ENCODE results near the gene CDH23.

CDH23 gene

DNA sequence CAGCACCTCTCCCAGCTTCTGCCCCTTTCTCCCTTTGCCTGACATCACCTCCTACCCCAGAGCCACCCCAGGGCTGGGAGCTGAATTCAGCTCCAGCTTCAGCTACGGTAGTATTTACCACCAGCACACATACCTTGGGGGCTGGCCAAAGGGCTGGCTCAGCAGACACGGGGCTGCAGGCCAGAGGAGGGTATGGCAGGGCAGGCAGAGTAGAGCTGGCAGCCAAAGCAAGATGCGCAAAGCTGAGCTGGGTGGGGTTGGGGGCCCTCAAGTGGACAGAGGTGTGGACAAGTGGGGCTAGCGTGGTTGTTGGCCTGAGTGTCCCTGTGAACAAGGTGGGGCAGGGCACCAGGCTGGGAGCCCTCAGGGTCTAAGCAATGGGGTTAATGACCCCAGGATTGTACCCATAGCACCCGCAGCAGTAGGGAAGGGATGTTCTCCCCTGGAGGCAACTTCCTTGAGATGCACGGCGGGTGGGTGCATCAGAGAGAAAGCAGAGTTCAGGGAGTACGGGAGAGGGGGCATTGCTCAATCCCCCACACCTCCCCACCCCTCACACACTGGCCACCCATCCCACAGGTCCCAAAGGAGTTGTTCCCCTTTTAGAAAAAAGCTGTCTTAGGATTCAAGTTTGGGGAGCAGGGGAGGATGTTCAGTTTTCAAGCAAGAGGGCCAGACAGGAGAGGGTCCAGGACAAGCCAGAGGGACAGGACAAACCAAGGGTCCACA lies 368.6 kb downstream of the CDH23 start:
- TF ChIP-seq, protein P1, sequence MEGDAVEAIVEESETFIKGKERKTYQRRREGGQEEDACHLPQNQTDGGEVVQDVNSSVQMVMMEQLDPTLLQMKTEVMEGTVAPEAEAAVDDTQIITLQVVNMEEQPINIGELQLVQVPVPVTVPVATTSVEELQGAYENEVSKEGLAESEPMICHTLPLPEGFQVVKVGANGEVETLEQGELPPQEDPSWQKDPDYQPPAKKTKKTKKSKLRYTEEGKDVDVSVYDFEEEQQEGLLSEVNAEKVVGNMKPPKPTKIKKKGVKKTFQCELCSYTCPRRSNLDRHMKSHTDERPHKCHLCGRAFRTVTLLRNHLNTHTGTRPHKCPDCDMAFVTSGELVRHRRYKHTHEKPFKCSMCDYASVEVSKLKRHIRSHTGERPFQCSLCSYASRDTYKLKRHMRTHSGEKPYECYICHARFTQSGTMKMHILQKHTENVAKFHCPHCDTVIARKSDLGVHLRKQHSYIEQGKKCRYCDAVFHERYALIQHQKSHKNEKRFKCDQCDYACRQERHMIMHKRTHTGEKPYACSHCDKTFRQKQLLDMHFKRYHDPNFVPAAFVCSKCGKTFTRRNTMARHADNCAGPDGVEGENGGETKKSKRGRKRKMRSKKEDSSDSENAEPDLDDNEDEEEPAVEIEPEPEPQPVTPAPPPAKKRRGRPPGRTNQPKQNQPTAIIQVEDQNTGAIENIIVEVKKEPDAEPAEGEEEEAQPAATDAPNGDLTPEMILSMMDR (IDR thresholded peaks at IDR 0.05; ENCODE audit: insufficient read depth, low read depth, low read length, missing control alignments): no peak
- no peak overlapping the region for H3K4me3 ChIP-seq (ENCODE audit: low read length)
- no peak for DNase-seq (ENCODE audit: low read depth)

DNA sequence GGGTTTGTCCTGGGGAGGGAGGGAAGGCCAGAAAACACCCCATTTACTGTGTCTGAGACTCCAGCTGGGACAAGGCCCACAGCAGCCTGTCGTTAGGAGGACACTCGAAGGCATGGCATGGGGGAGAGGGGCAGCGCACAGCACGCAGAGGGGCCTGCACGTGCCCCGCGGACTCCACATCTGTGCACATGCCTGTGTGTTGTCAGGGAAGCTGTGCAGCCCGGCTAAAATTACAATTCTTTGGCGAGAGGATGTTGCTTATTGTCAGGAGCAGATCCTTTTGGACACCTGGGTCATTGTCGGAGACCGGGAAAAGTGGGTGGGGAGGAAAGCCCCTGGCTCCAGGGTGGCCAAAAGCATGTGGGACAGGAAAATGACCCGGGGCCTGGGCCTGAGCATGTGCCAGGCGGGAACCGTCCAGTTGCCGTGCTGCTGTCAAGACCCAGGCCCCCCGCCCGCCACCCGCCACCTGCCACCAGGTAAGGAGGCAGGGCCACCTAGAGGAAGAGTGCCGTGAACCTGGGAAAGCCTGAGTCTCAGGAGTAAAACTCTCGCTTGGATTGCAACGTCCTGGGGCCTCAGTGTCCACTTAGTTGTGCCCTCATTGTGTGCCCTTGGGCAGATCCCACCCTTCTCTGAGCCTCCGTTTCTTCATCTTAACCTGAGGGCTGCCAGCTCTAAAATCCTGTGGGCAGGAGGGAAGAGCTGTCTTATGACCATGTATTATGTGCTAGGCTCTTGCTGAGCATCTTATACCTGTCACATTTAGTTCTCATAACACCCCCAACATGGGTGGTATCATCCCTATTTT lies 369.4 kb downstream of the CDH23 start:
- no peak overlapping the region for H3K4me3 ChIP-seq (ENCODE audit: low read length)
- TF ChIP-seq, protein P1 (IDR thresholded peaks at IDR 0.05; ENCODE audit: insufficient read depth, low read depth, low read length, missing control alignments): no peak
- no peak for DNase-seq (ENCODE audit: low read depth)

DNA sequence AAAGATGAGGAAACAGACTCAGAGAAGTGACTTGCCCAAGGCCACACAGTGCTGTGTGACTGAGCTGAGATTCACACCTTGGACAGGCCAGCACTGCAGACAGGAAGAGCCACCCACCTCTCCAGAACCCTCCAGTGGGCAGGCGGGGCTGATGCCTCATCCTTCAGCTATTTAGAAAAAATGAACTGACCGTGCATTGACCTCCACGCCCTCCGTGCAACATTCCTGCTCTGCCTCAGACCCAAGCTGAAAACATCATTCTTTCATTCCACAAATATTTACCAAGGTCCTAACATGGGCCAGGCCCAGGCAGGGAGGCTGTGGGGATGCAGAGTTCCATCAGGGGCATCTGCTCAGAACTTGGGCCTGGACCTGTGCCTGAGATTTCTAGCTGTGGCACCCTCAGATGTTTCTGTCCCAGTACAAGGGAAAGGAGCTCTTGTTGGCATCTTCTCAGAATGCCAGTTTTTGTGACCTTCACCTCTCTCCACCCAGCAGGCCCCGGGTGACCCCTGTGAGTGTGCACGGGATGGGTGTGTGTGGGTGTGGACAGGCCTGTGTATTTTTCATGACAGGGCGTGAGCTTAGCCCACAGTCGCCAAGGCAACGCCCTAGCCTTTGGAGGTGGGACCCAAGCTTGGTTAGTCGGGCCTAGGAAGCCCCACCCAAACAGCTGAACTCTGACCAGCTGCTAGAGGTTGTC lies 370.1 kb downstream of the CDH23 start:
- TF ChIP-seq, protein P1 (IDR thresholded peaks at IDR 0.05; ENCODE audit: insufficient read depth, low read depth, low read length, missing control alignments): no peak
- no peak overlapping the region for H3K4me3 ChIP-seq (ENCODE audit: low read length)

DNA sequence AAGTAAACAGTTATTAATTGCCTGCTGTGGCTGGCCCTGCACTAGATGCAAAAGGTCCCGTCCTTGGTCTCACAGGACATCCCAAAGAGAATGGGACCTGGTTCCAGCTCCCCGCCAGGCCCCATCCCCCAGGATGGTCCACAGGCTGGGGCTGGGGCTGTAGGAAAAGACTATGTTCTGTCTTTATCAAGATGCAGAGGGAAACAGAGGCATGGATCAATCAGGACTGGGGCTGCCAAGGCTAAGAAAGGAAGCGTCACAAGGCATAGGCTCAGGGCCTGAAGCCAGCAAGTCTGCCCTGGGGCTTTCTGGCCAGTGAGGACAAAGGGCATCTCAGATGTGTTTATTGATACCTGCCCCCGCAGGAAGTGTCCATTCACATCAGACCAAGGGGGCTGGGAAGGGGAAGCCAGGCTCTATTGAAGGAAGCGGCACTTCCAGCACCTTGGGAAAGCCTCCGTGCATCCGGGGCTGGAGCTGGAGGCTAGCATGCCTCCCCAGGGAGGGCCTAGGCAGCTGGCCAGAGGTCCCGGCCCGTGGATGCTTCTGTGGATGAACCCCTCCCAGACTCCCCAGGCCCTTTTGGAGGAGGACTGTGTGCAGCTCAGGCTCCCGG lies 370.8 kb downstream of the CDH23 start:
- DNase-seq (ENCODE audit: low read depth): no peak
- TF ChIP-seq, protein P1 (IDR thresholded peaks at IDR 0.05; ENCODE audit: insufficient read depth, low read depth, low read length, missing control alignments): no peak
- no peak overlapping the region for H3K4me3 ChIP-seq (ENCODE audit: low read length)

More for the DNA sequence above, 370.1 kb downstream of the CDH23 start:
- peak; percentile 72 for DNase-seq (ENCODE audit: low read depth)

DNA sequence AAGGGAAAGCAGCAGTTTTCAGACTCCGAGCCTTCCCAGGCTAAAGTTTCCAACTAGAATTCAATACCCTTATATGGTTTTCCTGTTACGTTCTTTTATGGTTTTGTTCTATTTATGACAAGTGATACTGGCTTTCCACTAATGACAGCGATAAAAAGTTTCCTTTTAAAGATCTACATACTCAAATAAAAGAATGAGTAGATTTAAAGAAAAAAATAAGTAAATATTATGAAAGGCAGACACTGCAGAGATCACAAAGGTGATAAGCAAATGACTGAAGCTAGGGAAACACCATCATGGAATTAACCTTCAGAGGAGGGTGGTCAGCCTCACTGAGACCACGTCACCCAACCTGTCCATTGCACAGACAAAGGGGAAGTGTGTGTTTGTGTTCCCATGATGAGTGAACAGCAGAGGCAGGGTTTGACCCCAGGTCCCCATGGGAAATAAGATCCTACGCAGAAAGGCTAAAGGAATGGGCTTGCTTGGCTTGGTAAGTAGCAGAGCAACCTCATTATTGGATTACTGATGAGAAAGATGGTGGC lies 372.6 kb downstream of the CDH23 start:
- no peak for DNase-seq (ENCODE audit: low read depth)
- H3K4me3 ChIP-seq (ENCODE audit: low read length): no peak overlapping the region
- TF ChIP-seq, protein P1 (IDR thresholded peaks at IDR 0.05; ENCODE audit: insufficient read depth, low read depth, low read length, missing control alignments): no peak

DNA sequence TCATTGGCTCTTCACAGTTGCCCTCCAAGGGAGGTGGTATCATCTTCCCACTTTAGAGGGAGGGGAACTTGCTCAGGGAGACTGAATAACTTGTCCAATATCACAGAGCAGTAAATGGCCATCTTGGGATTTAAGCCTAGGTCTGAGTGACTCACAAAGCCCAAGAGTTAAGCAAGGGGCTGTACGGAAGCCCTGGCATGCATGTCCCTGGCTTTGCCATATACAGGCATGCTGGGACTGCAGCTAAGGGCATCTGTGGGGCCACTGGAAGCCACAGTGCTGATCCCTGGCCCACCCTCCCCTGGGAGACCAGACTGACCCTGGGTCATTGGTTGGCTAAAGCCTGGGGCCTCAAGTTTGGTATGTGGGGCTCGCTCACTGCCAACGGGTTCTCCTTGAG lies 373.5 kb downstream of the CDH23 start:
- peak; percentile 15 for DNase-seq (ENCODE audit: low read depth)
- no peak overlapping the region for H3K4me3 ChIP-seq (ENCODE audit: low read length)
- TF ChIP-seq, protein P1 (IDR thresholded peaks at IDR 0.05; ENCODE audit: insufficient read depth, low read depth, low read length, missing control alignments): no peak

All from epithelial cell of esophagus (primary cell).